ENCODE data around the gene KCTD21. TPM values are rescaled to one million over a fixed set of nuclear protein-coding genes. Genes with fewer than 3 reads are reported as not detected.

The KCTD21 gene
- total RNA-seq: 1 to 10 TPM; 9.5 to 9.7 TPM

DNA sequence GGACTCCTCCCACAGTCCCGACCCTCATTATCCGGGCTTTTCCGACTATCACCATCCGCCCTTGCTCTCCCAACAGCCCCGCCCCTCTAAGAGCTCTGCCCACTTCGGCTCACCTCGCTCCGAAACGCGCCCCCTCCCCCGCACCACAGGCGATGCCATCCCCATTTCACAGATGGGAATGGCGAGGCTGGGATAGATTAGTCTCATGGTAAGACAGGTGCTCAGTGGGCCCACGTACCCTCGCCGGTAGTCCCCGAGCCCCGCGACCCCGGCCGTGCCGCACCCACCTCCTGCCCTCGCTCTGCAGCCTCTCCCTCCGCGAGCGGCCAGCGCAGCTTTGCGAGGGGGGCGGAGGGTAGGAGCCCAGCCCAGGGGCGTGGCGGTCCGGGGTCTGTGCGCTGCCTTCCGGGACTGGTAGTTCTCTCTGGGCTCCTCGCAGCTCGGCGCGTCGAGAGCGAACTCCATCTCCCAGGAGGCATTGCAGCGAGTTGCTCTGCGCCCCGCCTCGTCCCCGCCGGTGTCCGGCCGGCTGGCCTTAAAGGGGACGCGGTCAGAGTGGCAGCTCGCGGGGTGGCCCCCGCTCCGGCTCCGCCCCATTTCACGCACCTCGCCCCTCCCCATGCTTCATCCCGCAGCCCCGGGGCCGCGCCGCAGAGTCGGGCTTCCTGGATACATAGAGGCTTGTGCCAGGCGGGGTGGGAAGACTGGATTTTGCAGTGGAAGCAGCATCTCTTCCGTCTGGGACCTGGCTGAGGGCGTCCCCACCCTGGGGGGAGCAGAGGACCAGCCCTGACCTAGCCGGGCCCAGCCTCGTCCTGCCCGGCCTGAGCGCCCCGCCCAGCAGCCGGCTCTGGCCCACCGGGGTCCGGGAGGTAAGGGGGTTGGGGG lies at the start of gene KCTD21, which contains the start of gene USP35:
KCTD21 (minus strand) TSS at position 341 of the 888 bp plus-strand sequence. CDS start 14,072 bp downstream, outside the sequence.
USP35 (plus strand) TSS at position 634 of the 888 bp plus-strand sequence. CDS start 7,327 bp downstream, outside the sequence.

DNA sequence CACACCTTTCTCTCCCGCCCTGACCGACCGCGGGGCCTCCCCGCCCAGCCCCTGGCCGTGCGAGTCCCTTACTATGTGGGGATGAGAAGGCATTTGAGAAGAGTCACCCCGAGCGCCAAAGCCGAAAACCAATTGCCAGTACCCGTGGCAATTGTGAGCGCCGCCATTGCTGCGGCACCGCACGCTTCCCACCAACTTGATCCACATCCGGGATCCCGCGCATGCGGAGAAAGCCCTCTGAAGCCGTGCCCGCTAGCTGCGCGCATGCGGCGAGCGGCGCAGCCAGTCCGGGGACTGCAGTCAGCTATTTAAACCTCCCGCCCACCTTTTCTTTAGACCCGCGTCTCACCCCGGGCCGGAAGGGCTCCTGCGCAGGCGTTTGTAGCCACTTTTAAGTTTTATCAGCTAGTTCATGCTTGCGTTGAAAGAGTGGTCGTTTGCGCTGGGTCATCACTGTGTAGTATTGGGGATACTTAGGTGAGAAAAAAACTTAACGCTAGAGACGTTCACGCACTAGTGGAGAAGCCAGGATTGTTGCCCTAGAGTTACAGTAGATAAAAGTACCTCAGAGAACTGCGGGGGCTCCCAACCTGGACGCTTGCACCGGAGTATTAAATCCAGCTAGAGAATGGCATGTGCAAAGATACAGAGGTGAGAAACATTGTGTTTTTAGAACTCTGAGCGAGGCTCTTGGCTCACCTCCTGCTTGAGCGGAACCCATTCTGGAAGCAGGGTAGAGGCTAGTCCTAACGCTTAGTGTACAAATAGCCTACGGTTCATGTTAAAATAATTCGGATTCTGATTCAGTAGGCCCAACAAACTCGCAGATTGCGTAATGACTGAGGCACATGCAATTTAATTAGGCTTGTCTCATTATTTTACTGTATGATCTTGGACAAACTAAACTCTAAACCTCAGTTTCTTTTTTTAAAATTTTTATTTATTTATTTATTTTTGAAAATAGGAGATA lies 48.7 kb downstream of the KCTD21 start, which contains the start of gene ALG8:
ALG8 (minus strand) TSS at position 205 of the 970 bp plus-strand sequence; CDS start at position 167, 38 bp downstream.

Other genes with a start within 250 kb of the KCTD21 start
- gene INTS4, start 194.0 kb downstream of the KCTD21 start, total RNA-seq: 10 to 100 TPM; 43.8 to 44.3 TPM
- under 1 TPM; 0.18 to 0.22 TPM for gene KCTD14, start 165.3 kb downstream of the KCTD21 start, total RNA-seq
- gene THRSP, start 124.8 kb downstream of the KCTD21 start, total RNA-seq: not detected
- 100 to 1,000 TPM; 167 to 168 TPM for gene NDUFC2, start 108.8 kb downstream of the KCTD21 start, total RNA-seq
- 10 to 100 TPM; 37.7 to 42.9 TPM for gene ALG8, start 49.0 kb downstream of the KCTD21 start, total RNA-seq
- gene USP35, start 293 bp upstream of the KCTD21 start, total RNA-seq: 10 to 100 TPM; 14.2 to 14.3 TPM
- gene GAB2, start 229.2 kb upstream of the KCTD21 start, total RNA-seq: 10 to 100 TPM; 14.4 to 17.0 TPM

Data from activated naive CD4-positive, alpha-beta T cell treated with anti-CD3 and anti-CD28 coated beads, Interleukin-2, amount 10 ng/mL, durations not matched to agents 5 hours and 36 hours (primary cell).